SK-N-SH (cell line): ENCODE results near the gene DIS3L2. TPM values are rescaled to one million over a fixed set of nuclear protein-coding genes. Genes with fewer than 3 reads are reported as not detected.
"Not testable (repeated sequence)": the region's sequence is repeated elsewhere in the genome, so short reads cannot be mapped to it uniquely, and the experiment has no call there.

Experiments
- CTCF ChIA-PET: fragments of 300-600, 350-600 bp; formaldehyde crosslinking; extraction: SDS; loops from one replicate; lab custom pipeline; 2021; lab: Yijun Ruan, JAX
- POLR2A ChIA-PET: fragments of 350-600 bp; sonication (Branson Sonifier 250); formaldehyde crosslinking; extraction: SDS; loops from one replicate; lab custom pipeline; 2020; ENCODE audit warnings: antibody characterized with exemption, inconsistent platforms; lab: Yijun Ruan, JAX
- DNase-seq: peaks from one replicate; pipeline ENCODE4 v3.0.0; 2012
- H2AFZ ChIP-seq: fragments of 200-600 bp; sonication (generic); 2 replicates; pipeline ENCODE4 v1.8.1; 2016; ENCODE audit warnings: antibody characterized with exemption, mild to moderate bottlenecking, low read depth
- H3F3A ChIP-seq: fragments of 200-600 bp; sonication (generic); replicated peaks from 2 replicates; pipeline ENCODE3; 2016; ENCODE audit warnings: antibody characterized with exemption, mild to moderate bottlenecking; ENCODE audit not compliant: insufficient read depth
- H3K27ac ChIP-seq, 2 experiments: fragments of 200-500 bp in 1 of 2; fragments of 200-600 bp in 1 of 2; sonication (Bioruptor generic) in 1 of 2; sonication (generic), shearing (Covaris generic) in 1 of 2; 2 replicates each; pipeline versions ENCODE4 v1.5.1 to v1.6.1; 2014 to 2016; ENCODE audit warnings: low read depth in 2 of 2, inconsistent platforms in 1 of 2, low read length in 1 of 2, mild to moderate bottlenecking in 1 of 2, mixed read lengths in 1 of 2
- H3K27me3 ChIP-seq: fragments of 200-600 bp; sonication (generic), shearing (Covaris generic); 2 replicates; pipeline ENCODE4 v1.6.1; 2016; ENCODE audit warnings: mixed run types; ENCODE audit not compliant: insufficient read depth
- H3K36me3 ChIP-seq, 2 experiments: fragments of 200-500 bp in 1 of 2; fragments of 200-600 bp in 1 of 2; sonication (Bioruptor generic) in 1 of 2; sonication (generic) in 1 of 2; replicated peaks in 1 of 2; 2 replicates each; pipeline versions ENCODE3 to v1.5.1; 2014 to 2016; ENCODE audit warnings: low read length in 1 of 2, mild to moderate bottlenecking in 1 of 2; ENCODE audit not compliant: insufficient read depth in 2 of 2, control insufficient read depth in 1 of 2
- H3K4me1 ChIP-seq, 2 experiments: fragments of 200-500 bp in 1 of 2; fragments of 200-600 bp in 1 of 2; sonication (Bioruptor generic) in 1 of 2; sonication (generic), shearing (Covaris generic) in 1 of 2; 2 replicates each; pipeline versions ENCODE4 v1.5.1 to v1.6.1; 2014 to 2016; ENCODE audit warnings: low read depth in 1 of 2, low read length in 1 of 2, mixed run types in 1 of 2; ENCODE audit not compliant: insufficient read depth in 2 of 2, control insufficient read depth in 1 of 2
- H3K4me2 ChIP-seq: fragments of 200-600 bp; sonication (generic), shearing (Covaris generic); 2 replicates; pipeline ENCODE4 v1.6.1; 2017; ENCODE audit warnings: mixed run types
- H3K4me3 ChIP-seq, 2 experiments: fragments of 200-500 bp in 1 of 2; fragments of 200-600 bp in 1 of 2; sonication (Bioruptor generic) in 1 of 2; sonication (generic), shearing (Covaris generic) in 1 of 2; 2 replicates each; pipeline versions ENCODE4 v1.5.1 to v1.8.1; 2014 to 2016; ENCODE audit warnings: low read depth in 2 of 2, inconsistent platforms in 1 of 2, low read length in 1 of 2, mild to moderate bottlenecking in 1 of 2, mixed read lengths in 1 of 2, moderate library complexity in 1 of 2
- H3K79me2 ChIP-seq: fragments of 200-600 bp; sonication (generic); 2 replicates; pipeline ENCODE4 v1.8.1; 2017; ENCODE audit warnings: mild to moderate bottlenecking; ENCODE audit not compliant: insufficient read depth
- H3K9ac ChIP-seq: fragments of 200-600 bp; sonication (generic); 2 replicates; pipeline ENCODE4 v1.6.1; 2017; ENCODE audit warnings: mixed run types
- H3K9me2 ChIP-seq: fragments of 200-600 bp; sonication (generic); 2 replicates; pipeline ENCODE4 v1.6.1; 2017; ENCODE audit warnings: mixed run types
- H3K9me3 ChIP-seq: fragments of 200-600 bp; sonication (generic); 2 replicates; pipeline ENCODE4 v1.6.1; 2017; ENCODE audit warnings: mixed run types, mild to moderate bottlenecking, moderate library complexity
- H4K20me1 ChIP-seq: fragments of 200-600 bp; sonication (generic); 2 replicates; pipeline ENCODE4 v1.6.1; 2017; ENCODE audit warnings: mild to moderate bottlenecking, mixed run types; ENCODE audit not compliant: insufficient read depth
- MEF2A ChIP-seq: IDR thresholded peaks from 2 replicates; pipeline ENCODE4 v1.4.0; 2012; ENCODE audit warnings: low read depth, borderline replicate concordance
- MXI1 ChIP-seq: IDR thresholded peaks from 2 replicates; pipeline ENCODE4 v1.6.1; 2012; ENCODE audit warnings: mild to moderate bottlenecking, low read depth, low read length, improper control_type of control experiment
- WGBS: methylation state at CpG from one replicate; pipeline ENCODE4 v1.1.6; 2017; ENCODE audit warnings: low lambda C conversion rate; 5-methylcytosine and 5-hydroxymethylcytosine counted together
- polyA plus RNA-seq, 3 experiments: library from polyadenylated mRNA; depleted of rRNA; stranded (reverse); fragments of >200 nt; gene quantifications; 2 replicates each; pipeline ENCODE4 v1.2.3, GENCODE V29; 2012
- TF ChIP-seq, protein P1 (sequence below): fragments of 150-350 bp; IDR thresholded peaks from 2 replicates; pipeline ENCODE4 v1.6.1; 2016; ENCODE audit warnings: mild to moderate bottlenecking, low read depth, low read length
- TF ChIP-seq, protein P2 (sequence below): fragments of 150-350 bp; IDR thresholded peaks from 2 replicates; pipeline ENCODE4 v1.6.1; 2017; ENCODE audit warnings: antibody characterized with exemption, low read length, low read depth, borderline replicate concordance

DIS3L2 gene
- polyA plus RNA-seq, 1 of the 3 experiments (the other 2 are of a cell fraction) = 17.9 TPM

DNA sequence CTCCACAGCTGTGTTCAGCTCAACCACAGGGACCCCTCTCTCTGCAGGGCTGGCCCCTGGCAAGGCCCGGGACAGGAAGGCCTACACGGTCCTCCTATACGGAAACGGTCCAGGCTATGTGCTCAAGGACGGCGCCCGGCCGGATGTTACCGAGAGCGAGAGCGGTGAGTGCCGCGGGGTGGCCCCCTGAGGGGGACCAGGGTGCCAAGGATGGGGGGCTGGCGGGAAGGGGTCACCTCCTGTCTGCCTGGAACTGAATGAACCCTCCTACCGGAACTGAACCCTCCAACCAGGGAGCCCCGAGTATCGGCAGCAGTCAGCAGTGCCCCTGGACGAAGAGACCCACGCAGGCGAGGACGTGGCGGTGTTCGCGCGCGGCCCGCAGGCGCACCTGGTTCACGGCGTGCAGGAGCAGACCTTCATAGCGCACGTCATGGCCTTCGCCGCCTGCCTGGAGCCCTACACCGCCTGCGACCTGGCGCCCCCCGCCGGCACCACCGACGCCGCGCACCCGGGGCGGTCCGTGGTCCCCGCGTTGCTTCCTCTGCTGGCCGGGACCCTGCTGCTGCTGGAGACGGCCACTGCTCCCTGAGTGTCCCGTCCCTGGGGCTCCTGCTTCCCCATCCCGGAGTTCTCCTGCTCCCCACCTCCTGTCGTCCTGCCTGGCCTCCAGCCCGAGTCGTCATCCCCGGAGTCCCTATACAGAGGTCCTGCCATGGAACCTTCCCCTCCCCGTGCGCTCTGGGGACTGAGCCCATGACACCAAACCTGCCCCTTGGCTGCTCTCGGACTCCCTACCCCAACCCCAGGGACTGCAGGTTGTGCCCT is 419.9 kb downstream of the DIS3L2 start:
- H3K79me2 ChIP-seq, H3K27ac ChIP-seq, H3F3A ChIP-seq, H3K9ac ChIP-seq, H3K4me2 ChIP-seq, H3K36me3 ChIP-seq, H3K9me2 ChIP-seq, H4K20me1 ChIP-seq, H2AFZ ChIP-seq, POLR2A ChIA-PET, H3K4me3 ChIP-seq, H3K4me1 ChIP-seq, H3K9me3 ChIP-seq: not testable (repeated sequence)
- peak; percentile 51 for DNase-seq
- H3K27me3 ChIP-seq = peaks cover 41% of the 10 kb centered on the region
- CTCF ChIA-PET = interaction anchor here (1.0 kb wide), 1 partner anchor 10 kb away, joined by 4 read pairs; no protein-coding TSS in a partner anchor
- whole genome bisulfite sequencing = 42% methylated on average over 16 of the region's 59 CpGs

GRCh38 chr2:232382331-232383225 is 421.1 kb downstream of the DIS3L2 start:
- H3K36me3 ChIP-seq = no peaks in the 10 kb centered on the region
- no peak overlapping the region for H3K4me2 ChIP-seq
- H3K27me3 ChIP-seq = peaks cover 53% of the 10 kb centered on the region
- POLR2A ChIA-PET = no interaction called here
- DNase-seq = no peak
- H3F3A ChIP-seq = no peaks in the 10 kb centered on the region
- no peak for TF ChIP-seq MEF2A
- TF ChIP-seq, all 33 proteins: peak for 0
- Histone ChIP-seq H3K9me3 (no peaks in the 10 kb centered on the region), H3K4me3 (no peak overlapping the region), H3K4me1 (no peaks in the 10 kb centered on the region; a peak in 1 of 4 replicates), H3K9me2 (no peaks in the 10 kb centered on the region), H3K27ac (no peak overlapping the region), H3K79me2 (no peaks in the 10 kb centered on the region), H2AFZ (no peak overlapping the region), H3K9ac (no peak overlapping the region), H4K20me1 (no peaks in the 10 kb centered on the region)
- 38% methylated on average over 18 of the region's 18 CpGs for WGBS
- CTCF ChIA-PET = interaction anchor here (1.0 kb wide), 1 partner anchor 8 kb away, joined by 4 read pairs; no protein-coding TSS in a partner anchor

DNA sequence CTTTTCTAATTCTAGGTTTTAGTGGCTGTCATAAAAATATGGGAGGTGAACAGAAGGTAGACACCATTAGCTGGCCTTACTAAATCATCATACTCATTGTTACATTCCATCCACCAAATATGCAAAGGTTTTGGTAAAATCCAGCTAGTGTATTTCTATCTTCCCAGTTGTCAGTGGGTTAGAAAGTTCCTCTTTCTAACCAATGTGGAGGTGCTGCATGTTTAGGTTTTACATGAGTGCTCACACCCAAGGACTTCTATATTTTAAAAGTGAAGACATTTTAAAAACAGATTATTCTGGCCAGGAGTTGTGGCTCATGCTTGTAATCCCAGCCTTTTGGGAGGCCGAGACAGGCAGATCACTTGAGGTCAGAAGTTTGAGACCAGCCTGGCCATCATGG is 423.0 kb downstream of the DIS3L2 start:
- H3K79me2 ChIP-seq = no peaks in the 10 kb centered on the region
- H3K4me2 ChIP-seq = no peak overlapping the region
- TF ChIP-seq, protein P1, sequence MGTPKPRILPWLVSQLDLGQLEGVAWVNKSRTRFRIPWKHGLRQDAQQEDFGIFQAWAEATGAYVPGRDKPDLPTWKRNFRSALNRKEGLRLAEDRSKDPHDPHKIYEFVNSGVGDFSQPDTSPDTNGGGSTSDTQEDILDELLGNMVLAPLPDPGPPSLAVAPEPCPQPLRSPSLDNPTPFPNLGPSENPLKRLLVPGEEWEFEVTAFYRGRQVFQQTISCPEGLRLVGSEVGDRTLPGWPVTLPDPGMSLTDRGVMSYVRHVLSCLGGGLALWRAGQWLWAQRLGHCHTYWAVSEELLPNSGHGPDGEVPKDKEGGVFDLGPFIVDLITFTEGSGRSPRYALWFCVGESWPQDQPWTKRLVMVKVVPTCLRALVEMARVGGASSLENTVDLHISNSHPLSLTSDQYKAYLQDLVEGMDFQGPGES = no peak
- TF ChIP-seq MXI1 = no peak
- TF ChIP-seq, protein P2, sequence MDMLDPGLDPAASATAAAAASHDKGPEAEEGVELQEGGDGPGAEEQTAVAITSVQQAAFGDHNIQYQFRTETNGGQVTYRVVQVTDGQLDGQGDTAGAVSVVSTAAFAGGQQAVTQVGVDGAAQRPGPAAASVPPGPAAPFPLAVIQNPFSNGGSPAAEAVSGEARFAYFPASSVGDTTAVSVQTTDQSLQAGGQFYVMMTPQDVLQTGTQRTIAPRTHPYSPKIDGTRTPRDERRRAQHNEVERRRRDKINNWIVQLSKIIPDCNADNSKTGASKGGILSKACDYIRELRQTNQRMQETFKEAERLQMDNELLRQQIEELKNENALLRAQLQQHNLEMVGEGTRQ = no peak
- POLR2A ChIA-PET = no interaction called here
- no peaks in the 10 kb centered on the region for H3F3A ChIP-seq
- H3K36me3 ChIP-seq = no peaks in the 10 kb centered on the region
- H3K9ac ChIP-seq = no peak overlapping the region
- no peaks in the 10 kb centered on the region; a peak in 1 of 4 replicates for H3K4me1 ChIP-seq
- no peaks in the 10 kb centered on the region for H3K9me3 ChIP-seq
- no peaks in the 10 kb centered on the region for H4K20me1 ChIP-seq
- H3K27ac ChIP-seq = no peak overlapping the region
- peaks cover 66% of the 10 kb centered on the region for H3K27me3 ChIP-seq
- DNase-seq = no peak
- 13% methylated on average over 1 of the region's 1 CpG for WGBS
- H3K9me2 ChIP-seq = no peaks in the 10 kb centered on the region
- CTCF ChIA-PET = interaction anchor here (1.3 kb wide), 1 partner anchor 478 kb away, joined by 3 read pairs; no protein-coding TSS in a partner anchor
- no peak overlapping the region for H3K4me3 ChIP-seq
- no peak overlapping the region for H2AFZ ChIP-seq

GRCh38 chr2:232385058-232385457 is 423.5 kb downstream of the DIS3L2 start:
- CTCF ChIA-PET = interaction anchor here (0.9 to 1.3 kb wide), 4 partner anchors 10 to 479 kb away, joined by 3 to 5 read pairs (median 3); partner anchors contain the start of gene NPPC
- DNase-seq, H3K79me2 ChIP-seq, POLR2A ChIA-PET, H3K4me1 ChIP-seq, H3K9ac ChIP-seq, H3K9me3 ChIP-seq, H3K4me3 ChIP-seq, H3K27ac ChIP-seq, H2AFZ ChIP-seq, H4K20me1 ChIP-seq, H3K4me2 ChIP-seq, H3K9me2 ChIP-seq, H3K36me3 ChIP-seq, H3F3A ChIP-seq: not testable (repeated sequence)
- peaks cover 67% of the 10 kb centered on the region for H3K27me3 ChIP-seq
